HG03139 (cell line): ENCODE data around the gene COL27A1.

Source experiments
- ATAC-seq: cut with Tn5 transposase; IDR thresholded peaks from one replicate; pipeline ENCODE4 v1.9.1; 2021; ENCODE audit not compliant: unreplicated experiment

COL27A1 gene

GRCh38 chr9:114282926-114283325, 127.6 kb downstream of the COL27A1 start:
- ATAC-seq = no peak

- no peak for ATAC-seq
Observed at GRCh38 chr9:114283551-114284111, 128.3 kb downstream of the COL27A1 start.

GRCh38 chr9:114284316-114285060, 129.2 kb downstream of the COL27A1 start:
- no peak for ATAC-seq

GRCh38 chr9:114285166-114285867, 130.0 kb downstream of the COL27A1 start:
- no peak for ATAC-seq

GRCh38 chr9:114286146-114286679, 130.9 kb downstream of the COL27A1 start:
- ATAC-seq = no peak

DNA sequence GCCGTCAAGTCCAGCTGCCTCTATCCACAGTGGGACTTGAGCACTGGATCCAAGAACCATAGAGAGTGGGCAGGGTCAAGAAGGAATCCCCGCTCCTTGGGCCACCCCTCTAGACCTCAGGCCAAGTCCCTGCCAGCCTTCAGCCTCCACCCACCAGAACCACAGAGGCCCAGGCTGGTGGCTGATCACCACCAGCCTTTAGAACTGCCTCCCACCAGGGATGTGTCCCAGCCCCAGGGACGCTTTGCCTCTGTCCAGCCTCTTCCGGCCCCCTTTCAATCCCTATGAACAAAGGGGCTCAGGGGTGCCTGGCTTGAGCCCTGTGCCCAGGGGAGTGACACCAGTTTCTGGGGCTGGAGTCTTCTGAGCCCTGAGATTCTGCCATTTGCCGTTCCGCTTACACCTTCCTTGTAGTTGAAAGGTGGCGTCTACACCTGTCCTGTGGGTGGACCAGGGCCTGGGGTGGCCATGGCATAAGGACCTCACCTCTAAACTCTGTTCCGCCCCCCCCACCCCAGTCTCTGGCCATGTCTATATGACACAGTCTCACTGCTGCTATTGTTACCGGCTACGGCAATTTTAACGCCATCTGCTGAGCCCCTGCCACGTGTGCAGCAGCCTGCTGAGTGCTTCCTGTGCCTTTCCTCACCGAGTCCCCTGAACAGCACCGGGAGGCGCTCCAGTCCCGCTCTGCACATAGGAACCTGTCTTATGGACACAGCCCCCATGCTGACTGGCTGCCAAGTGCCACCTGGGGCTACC, 131.8 kb downstream of the COL27A1 start:
- ATAC-seq = no peak

DNA sequence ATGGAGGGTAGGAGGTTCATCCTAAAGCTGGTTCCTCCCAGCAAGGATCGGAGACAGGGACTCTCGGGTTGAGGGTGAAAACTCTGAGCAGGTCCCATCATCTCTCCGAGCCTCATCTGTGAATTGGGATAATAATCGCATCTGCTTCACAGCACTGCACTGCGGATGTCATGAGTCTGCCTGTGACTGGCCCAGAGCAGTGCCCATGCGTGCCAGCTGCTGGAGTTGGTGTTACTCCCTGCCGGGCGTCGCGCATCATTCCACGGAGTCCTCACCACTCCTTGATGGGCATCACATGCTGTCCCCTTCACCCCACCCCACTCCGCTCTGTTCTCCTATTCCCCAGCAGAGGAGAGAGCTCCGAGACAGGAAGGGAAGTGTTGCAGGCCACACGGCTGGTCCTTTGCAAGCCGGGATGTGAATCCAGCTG, 132.4 kb downstream of the COL27A1 start:
- no peak for ATAC-seq

DNA sequence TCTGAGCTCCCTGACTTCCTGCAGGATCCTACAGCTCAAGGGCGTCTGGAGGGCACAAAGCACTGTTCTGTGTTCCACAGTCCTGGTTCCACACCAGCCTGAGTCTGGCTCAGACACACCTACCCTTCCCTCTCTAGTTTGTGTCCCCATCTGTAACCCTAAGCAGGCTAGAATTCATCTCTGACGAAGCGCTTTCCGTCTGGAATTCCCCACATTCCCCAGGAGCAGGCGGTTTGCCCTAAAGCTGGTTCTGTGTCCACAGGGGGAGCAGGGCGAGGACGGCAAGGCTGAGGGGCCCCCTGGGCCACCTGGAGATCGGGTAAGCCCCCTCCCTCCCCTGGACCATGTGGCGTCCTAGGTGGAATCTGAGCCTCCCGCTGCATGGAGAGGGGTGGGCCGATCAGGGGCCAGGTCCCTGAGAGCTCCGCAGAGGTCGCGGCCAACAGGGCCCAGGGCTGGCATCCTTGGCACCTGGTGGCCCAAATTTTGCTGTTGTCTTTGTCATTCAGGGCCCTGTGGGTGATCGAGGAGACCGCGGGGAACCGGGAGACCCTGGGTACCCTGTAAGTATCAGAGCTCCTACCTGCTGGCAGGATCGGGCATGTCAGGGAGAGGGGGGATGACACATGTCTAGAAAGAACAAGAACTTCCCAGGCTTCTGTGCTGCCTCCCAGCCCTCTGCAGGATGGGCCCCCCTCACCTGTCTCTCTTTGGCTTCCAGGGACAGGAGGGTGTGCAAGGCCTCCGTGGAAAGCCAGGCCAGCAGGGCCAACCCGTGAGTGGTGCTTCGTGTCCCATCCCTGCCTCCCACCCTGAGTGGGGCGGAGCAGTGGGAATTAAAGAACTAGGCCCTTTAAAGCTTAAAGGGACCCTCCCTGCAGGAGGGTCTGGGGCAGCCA, 133.1 kb downstream of the COL27A1 start:
- ATAC-seq = no peak

DNA sequence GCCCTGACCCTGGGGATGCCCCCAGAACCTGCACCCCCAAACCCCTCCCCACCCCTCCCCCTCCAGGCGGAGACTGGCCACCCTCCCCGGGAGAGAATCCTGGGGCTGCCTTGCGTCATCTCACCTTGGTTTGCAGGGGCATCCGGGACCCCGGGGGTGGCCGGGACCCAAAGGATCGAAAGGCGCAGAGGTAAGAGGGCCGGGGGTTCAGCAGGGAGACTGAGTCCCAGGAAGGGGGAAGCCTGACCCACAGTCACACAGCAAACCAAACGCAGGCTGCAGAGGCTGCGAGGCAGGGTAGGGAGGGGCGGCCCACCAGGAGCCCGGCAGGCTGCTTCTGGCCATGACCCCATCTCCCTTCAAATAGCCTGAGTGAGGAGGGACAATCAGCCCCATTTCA, 133.8 kb downstream of the COL27A1 start:
- ATAC-seq = no peak

DNA sequence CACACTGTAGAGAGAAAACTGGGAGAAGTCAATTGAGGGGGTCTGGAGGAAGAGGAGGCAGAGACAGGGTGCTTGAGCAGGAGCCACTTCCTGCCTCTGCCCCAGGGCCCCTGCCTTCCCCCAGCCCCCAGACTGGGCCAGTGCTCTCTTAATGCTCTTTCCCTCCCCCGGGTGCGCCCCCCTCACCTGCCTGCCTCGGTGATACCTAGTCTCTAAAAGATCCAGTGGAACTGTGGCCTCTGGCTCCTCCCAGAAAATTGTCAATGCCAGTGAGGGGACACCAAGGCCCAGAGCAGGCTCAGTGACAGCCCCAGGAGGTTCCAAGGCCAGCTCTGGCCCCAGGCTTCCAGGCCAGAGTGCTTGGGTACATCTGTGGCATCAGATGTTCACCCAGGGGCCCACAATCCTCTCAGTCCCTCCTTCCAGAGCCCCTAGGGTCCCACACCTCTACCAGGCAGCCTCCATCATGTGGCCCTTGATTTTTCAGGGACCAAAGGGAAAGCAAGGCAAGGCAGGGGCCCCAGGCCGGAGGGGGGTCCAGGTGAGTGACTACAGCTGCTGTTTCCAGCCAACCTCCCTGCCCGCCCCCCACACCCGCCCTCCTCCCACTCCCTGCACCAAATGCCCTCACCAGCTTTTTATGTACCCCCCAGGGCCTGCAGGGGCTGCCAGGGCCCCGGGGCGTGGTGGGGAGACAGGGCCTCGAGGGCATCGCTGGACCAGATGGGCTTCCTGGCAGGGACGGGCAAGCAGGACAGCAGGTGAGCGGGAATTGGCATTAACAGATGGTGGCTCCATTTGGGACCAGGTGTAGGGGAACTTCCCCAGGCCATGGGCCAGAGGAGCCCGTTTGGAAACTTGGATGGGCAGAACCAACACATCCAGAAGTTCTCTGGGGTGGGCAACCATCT, 134.5 kb downstream of the COL27A1 start:
- no peak for ATAC-seq

DNA sequence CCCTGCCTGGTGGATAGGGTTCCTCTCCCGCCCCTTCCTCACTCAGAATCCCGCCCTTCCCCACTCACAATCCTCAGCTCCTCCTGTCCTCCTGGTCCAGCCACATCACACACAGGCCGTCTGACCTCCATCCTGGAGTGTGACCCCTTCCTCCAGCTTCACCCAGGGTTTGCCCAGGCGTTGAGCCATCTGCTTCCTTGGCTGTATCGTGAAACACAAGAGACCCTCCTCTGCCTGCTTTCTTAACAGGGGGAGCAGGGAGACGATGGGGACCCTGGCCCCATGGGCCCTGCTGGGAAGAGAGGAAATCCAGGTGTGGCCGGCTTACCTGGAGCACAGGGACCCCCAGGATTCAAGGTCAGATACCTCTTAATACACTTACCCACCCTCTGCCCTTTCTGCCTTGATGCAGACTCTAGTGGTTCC, 135.2 kb downstream of the COL27A1 start:
- no peak for ATAC-seq

GRCh38 chr9:114291064-114291474, 135.7 kb downstream of the COL27A1 start:
- ATAC-seq = no peak

DNA sequence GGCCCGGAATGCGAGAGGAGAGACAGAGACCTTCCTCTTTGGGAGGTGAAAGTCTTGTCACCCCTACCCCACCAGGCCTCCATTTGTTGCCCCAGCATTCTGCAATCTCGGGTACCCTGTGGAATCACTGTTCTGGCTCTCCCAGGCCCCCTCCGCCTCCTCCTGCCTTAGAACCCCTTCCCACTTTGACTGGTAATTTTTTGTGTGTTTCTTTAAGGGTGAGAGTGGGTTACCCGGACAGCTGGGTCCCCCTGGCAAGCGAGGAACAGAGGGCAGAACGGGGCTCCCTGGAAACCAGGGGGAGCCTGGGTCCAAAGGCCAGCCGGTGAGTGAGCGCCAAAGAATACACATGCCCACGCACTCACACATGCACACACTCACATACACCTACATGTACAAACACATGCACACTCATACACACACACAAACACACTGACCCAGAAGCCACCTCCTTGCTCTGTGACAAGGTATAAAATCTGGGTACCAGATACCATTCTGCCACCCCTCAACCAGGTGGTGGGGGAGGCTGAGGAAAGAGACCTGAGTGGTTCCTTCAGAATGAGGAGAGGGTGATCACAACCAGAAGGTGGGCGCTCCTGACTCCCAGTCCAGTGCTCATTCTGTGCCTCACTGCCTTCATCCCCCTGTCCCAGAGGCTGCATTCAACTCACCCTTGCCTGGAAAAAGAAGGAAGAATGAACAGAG, 136.7 kb downstream of the COL27A1 start:
- no peak for ATAC-seq

DNA sequence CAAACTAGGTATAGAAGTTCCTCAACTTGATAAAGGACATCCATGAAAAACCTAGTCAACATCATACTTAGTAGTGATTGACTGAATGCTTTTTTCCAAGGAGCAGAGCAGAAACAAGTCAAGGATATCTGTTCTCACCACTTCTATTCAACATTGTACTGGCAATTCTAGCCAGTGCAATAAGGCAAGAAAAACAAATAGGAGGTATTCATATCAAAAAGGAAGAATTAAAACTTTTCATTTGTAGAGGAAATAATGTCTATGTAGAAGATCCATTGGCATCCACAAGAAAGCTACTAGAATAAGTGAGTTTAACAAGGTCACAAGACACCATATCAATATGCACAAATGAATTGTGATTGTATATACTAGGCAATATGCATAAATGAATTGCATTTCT, 139.3 kb downstream of the COL27A1 start:
- ATAC-seq = no peak

DNA sequence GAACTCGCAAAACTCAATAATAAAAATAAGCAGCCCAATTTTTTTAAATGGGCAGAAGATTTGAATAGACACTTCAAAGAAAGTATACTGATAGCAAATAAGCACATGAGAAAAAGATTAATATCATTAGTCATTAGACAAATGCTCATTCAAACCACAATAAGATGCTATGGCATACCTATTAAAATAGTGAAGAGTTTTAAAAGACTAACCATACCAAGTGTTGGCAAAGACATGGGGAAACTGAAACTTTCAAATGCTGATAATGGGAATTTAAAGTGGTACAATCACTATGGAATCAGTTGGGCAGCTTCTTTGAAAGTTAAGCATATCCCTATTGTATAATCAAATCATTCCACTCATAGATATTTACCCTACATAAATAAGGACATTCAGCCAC, 141.0 kb downstream of the COL27A1 start:
- no peak for ATAC-seq

- ATAC-seq = no peak
Observed at GRCh38 chr9:114299286-114300152, 144.2 kb downstream of the COL27A1 start.

- ATAC-seq = no peak
Observed at GRCh38 chr9:114300153-114300845, 145.0 kb downstream of the COL27A1 start.
